HepG2 (cell line): Measurements from ENCODE around the gene RNASE7. TPM values are rescaled to one million over a fixed set of nuclear protein-coding genes. Genes with fewer than 3 reads are reported as not detected.

ENCODE experiments used
- ATAC-seq: fragments of 200-7000 bp; cut with Tn5 transposase; 3 replicates; pipeline ENCODE4 v1.9.1; 2020; ENCODE audit warnings: mild to moderate bottlenecking, moderate library complexity
- BruUV-seq: library from RNA; stranded (reverse); fragments of 400-500 nt; replicated peaks from 2 replicates; lab custom pipeline; 2021; lab: Mats Ljungman, UMichigan
- CTCF ChIA-PET: fragments of 300-600 bp; formaldehyde crosslinking; extraction: SDS; loops from one replicate; lab custom pipeline; 2021; ENCODE audit warnings: low total read pairs, inconsistent platforms, low intra/inter-chr PET ratio; lab: Yijun Ruan, JAX
- POLR2A ChIA-PET: fragments of 350-600 bp; sonication (Branson Sonifier 250); formaldehyde crosslinking; loops from one replicate; lab custom pipeline; 2020; ENCODE audit warnings: antibody characterized with exemption, inconsistent platforms; lab: Yijun Ruan, JAX
- DNase-seq: peaks from one replicate; pipeline ENCODE4 v3.0.0-alpha.2; 2015; ENCODE audit warnings: low spot score
- FAIRE-seq: peaks from 3 replicates; lab custom pipeline; 2011; peaks lifted over from hg19 to GRCh38; lab: Jason Lieb, UNC
- H2AFZ ChIP-seq: one replicate; pipeline ENCODE4 v1.6.1; 2011; ENCODE audit warnings: low read length, inconsistent platforms
- H3K27ac ChIP-seq: fragments of 300-600 bp; 3 replicates; pipeline ENCODE4 v1.8.0; 2011; ENCODE audit warnings: mixed run types, mild to moderate bottlenecking, mixed read lengths, low read length, inconsistent platforms; ENCODE audit not compliant: insufficient read depth; ENCODE audit errors: extremely low read length
- H3K27me3 ChIP-seq, 2 experiments: fragments of 200-600 bp in 1 of 2; 2 replicates in 1 of 2; 3 replicates in 1 of 2; pipeline versions ENCODE4 v1.6.0 to v1.8.0; 2011; ENCODE audit warnings: low read length in 2 of 2, mild to moderate bottlenecking in 2 of 2, moderate library complexity in 2 of 2, inconsistent platforms in 1 of 2; ENCODE audit not compliant: insufficient read depth in 2 of 2, control insufficient read depth in 1 of 2
- H3K36me3 ChIP-seq, 2 experiments: fragments of 200-600 bp in 1 of 2; replicated peaks in 1 of 2; 2 replicates in 1 of 2; 3 replicates in 1 of 2; pipeline versions ENCODE4 v1.5.1 to v1.8.0; 2011; ENCODE audit warnings: low read length in 2 of 2, inconsistent platforms in 1 of 2; ENCODE audit not compliant: insufficient read depth in 2 of 2, control insufficient read depth in 1 of 2
- H3K4me1 ChIP-seq: 2 replicates; pipeline ENCODE4 v1.5.1; 2012; ENCODE audit warnings: low read length, inconsistent platforms; ENCODE audit not compliant: insufficient read depth
- H3K4me2 ChIP-seq: 2 replicates; pipeline ENCODE4 v1.6.0; 2011; ENCODE audit warnings: low read depth, low read length, inconsistent platforms
- H3K4me3 ChIP-seq, 3 experiments: fragments of 200-600 bp in 1 of 3; sonication (generic), shearing (Covaris generic) in 1 of 3; replicated peaks in 1 of 3; 2 replicates each; pipeline ENCODE4 v1.5.1; 2011 to 2016; ENCODE audit warnings: low read length in 3 of 3, inconsistent platforms in 2 of 3, low read depth in 2 of 3, mild to moderate bottlenecking in 2 of 3, control low read depth in 1 of 3, mixed read lengths in 1 of 3; ENCODE audit not compliant: insufficient read depth in 1 of 3
- H3K79me2 ChIP-seq: one replicate; pipeline ENCODE4 v1.6.1; 2011; ENCODE audit warnings: low read length, inconsistent platforms; ENCODE audit not compliant: insufficient read depth
- H3K9ac ChIP-seq: 2 replicates; pipeline ENCODE4 v1.6.0; 2011; ENCODE audit warnings: mild to moderate bottlenecking, low read depth, low read length, inconsistent platforms; ENCODE audit not compliant: insufficient read depth
- H3K9me3 ChIP-seq: 2 replicates; pipeline ENCODE4 v1.5.1; 2012; ENCODE audit warnings: mild to moderate bottlenecking, low read length
- H4K20me1 ChIP-seq: 2 replicates; pipeline ENCODE4 v1.6.0; 2011; ENCODE audit warnings: inconsistent platforms, mild to moderate bottlenecking, low read length, moderate library complexity; ENCODE audit not compliant: insufficient read depth
- ARNTL ChIP-seq: sonication (generic); formaldehyde crosslinking; IDR thresholded peaks from 2 replicates; pipeline ENCODE4 v1.4.0; 2020; ENCODE audit warnings: mild to moderate bottlenecking, missing genetic modification reagents
- ATF7 ChIP-seq, 2 experiments: fragments of 450-650 bp in 1 of 2; sonication (generic) in 1 of 2; formaldehyde crosslinking in 1 of 2; IDR thresholded peaks; 2 replicates each; pipeline versions ENCODE4 v1.4.0 to v1.6.1; 2016 to 2020; ENCODE audit warnings: antibody characterized with exemption in 1 of 2, mild to moderate bottlenecking in 1 of 2, missing genetic modification reagents in 1 of 2
- DPF2 ChIP-seq: sonication (generic); formaldehyde crosslinking; IDR thresholded peaks from 2 replicates; pipeline ENCODE4 v1.4.0; 2020; ENCODE audit warnings: mild to moderate bottlenecking, low read depth, missing genetic modification reagents, borderline replicate concordance
- HMGA1 ChIP-seq: sonication (generic); formaldehyde crosslinking; conservative IDR thresholded peaks from 2 replicates; pipeline ENCODE4 v1.4.0; 2020; ENCODE audit warnings: missing genetic modification reagents
- MYNN ChIP-seq: sonication (generic); formaldehyde crosslinking; IDR thresholded peaks from 2 replicates; pipeline ENCODE4 v1.4.0; 2020; ENCODE audit warnings: mild to moderate bottlenecking, low read depth, missing genetic modification reagents
- SMC3 ChIP-seq: IDR thresholded peaks from 2 replicates; pipeline ENCODE4 v1.6.1; 2011; ENCODE audit warnings: low read length, improper control_type of control experiment
- SNAPC2 ChIP-seq: sonication (generic); formaldehyde crosslinking; IDR thresholded peaks from 2 replicates; pipeline ENCODE4 v1.8.1; 2022; ENCODE audit warnings: mild to moderate bottlenecking, missing genetic modification reagents
- WIZ ChIP-seq: sonication (generic); formaldehyde crosslinking; IDR thresholded peaks from 2 replicates; pipeline ENCODE4 v1.5.1; 2020; ENCODE audit warnings: mild to moderate bottlenecking, missing genetic modification reagents
- ZNF350 ChIP-seq: sonication (generic); formaldehyde crosslinking; IDR thresholded peaks from 2 replicates; pipeline ENCODE4 v1.4.0; 2020; ENCODE audit warnings: mild to moderate bottlenecking, low read depth, missing genetic modification reagents, borderline replicate concordance
- ZNF446 ChIP-seq: sonication (generic); formaldehyde crosslinking; IDR thresholded peaks from 2 replicates; pipeline ENCODE4 v1.5.0; 2020; ENCODE audit warnings: mild to moderate bottlenecking, missing genetic modification reagents
- ZNF543 ChIP-seq: sonication (generic); formaldehyde crosslinking; IDR thresholded peaks from 2 replicates; pipeline ENCODE4 v1.4.0; 2020; ENCODE audit warnings: mild to moderate bottlenecking, missing genetic modification reagents
- ZNF546 ChIP-seq: sonication (generic); formaldehyde crosslinking; conservative IDR thresholded peaks from 2 replicates; pipeline ENCODE4 v1.8.1; 2023; ENCODE audit warnings: mild to moderate bottlenecking, missing genetic modification reagents
- ZNF687 ChIP-seq: sonication (generic); formaldehyde crosslinking; IDR thresholded peaks from 2 replicates; pipeline ENCODE4 v1.5.1; 2020; ENCODE audit warnings: mild to moderate bottlenecking, missing genetic modification reagents, moderate library complexity
- WGBS: methylation state at CpG from one replicate; pipeline ENCODE4 v1.1.6; 2017; ENCODE audit warnings: low lambda C conversion rate; 5-methylcytosine and 5-hydroxymethylcytosine counted together
- in situ Hi-C: cut with HindIII; loops from 2 replicates; pipeline ENCODE4 v1.10.0; 2017; ENCODE audit warnings: low pct_unique_long_range_greater_than_20kb; ENCODE audit not compliant: extremely low pct_ligation_motif_present
- intact Hi-C: fragments of 100-400 bp; cut with micrococcal nuclease; formaldehyde crosslinking; loops from one replicate; pipeline ENCODE4 v1.10.0; 2022; ENCODE audit not compliant: unreplicated experiment
- polyA plus RNA-seq, 8 experiments: library from polyadenylated mRNA; depleted of rRNA in 3 of 8; stranded (reverse) in 7 of 8; unstranded in 1 of 8; fragments of >200 nt; fragmentation: Illumina TruSeq in 4 of 8; extraction: Trizol in 4 of 8; gene quantifications; 2 replicates each; pipeline versions ENCODE4 v1.2.1 to v1.2.3, GENCODE V29; 2011 to 2016; ENCODE audit warnings: low read depth in 4 of 8, missing spikeins in 1 of 8, mixed read lengths in 1 of 8; ENCODE audit not compliant: insufficient read depth in 1 of 8
- total RNA-seq, 5 experiments: library from RNA; depleted of rRNA; stranded (reverse); fragments of >200 nt; fragmentation: Illumina TruSeq; extraction: Trizol; gene quantifications; 2 replicates each; pipeline ENCODE4 v1.2.3, GENCODE V29; 2016; ENCODE audit warnings: low read depth in 1 of 5
- TF ChIP-seq, protein P1 (sequence below): IDR thresholded peaks from 2 replicates; pipeline ENCODE4 v1.6.1; 2012; ENCODE audit warnings: inconsistent platforms
- TF ChIP-seq, protein P2 (sequence below): sonication (generic); formaldehyde crosslinking; IDR thresholded peaks from 2 replicates; pipeline ENCODE4 v1.4.0; 2020; ENCODE audit warnings: mild to moderate bottlenecking, missing genetic modification reagents

RNASE7 gene
- total and polyA plus RNA-seq, 2 of the 13 experiments (the other 11 are each of a cell fraction or from before 2014, with no cell fraction given) = 0.04 TPM; not detected in 1

DNA sequence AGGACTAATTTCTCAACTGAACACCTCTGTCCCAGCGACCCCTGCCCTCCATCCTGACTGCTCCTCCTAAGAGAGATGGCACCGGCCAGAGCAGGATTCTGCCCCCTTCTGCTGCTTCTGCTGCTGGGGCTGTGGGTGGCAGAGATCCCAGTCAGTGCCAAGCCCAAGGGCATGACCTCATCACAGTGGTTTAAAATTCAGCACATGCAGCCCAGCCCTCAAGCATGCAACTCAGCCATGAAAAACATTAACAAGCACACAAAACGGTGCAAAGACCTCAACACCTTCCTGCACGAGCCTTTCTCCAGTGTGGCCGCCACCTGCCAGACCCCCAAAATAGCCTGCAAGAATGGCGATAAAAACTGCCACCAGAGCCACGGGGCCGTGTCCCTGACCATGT, 756 bp downstream of the RNASE7 start:
- peaks cover 75% of the 10 kb centered on the region for H3K4me1 ChIP-seq
- no peaks in the 10 kb centered on the region for H4K20me1 ChIP-seq
- intact Hi-C loops = no loop called here
- H3K27ac ChIP-seq = no peak overlapping the region
- CTCF ChIA-PET = interaction anchor here (2.2 kb wide), 1 partner anchor 28 kb away, joined by 8 read pairs; no protein-coding TSS in a partner anchor
- H3K9me3 ChIP-seq = no peaks in the 10 kb centered on the region
- WGBS = 94% methylated on average over 8 of the region's 8 CpGs
- no peak for ATAC-seq
- FAIRE-seq = no peak
- no peaks in the 10 kb centered on the region for H3K79me2 ChIP-seq
- H3K4me2 ChIP-seq = no peak overlapping the region
- BruUV-seq = no TSS peak
- H2AFZ ChIP-seq = no peak overlapping the region
- TF ChIP-seq ATF7 (IDR thresholded peaks at IDR 0.05) = 0 out of 2 replicates have a peak, but pooled peaks have one; percentile 39
- no peak for TF ChIP-seq ATF7 (CRISPR knock-in tag; IDR thresholded peaks at IDR 0.05)
- TF ChIP-seq ZNF546 = 0 out of 2 replicates have a peak, but pooled peaks have one; percentile 56
- TF ChIP-seq ZNF687 = peak; percentile 63
- TF ChIP-seq ARNTL = no peak
- no peak for TF ChIP-seq HMGA1 (CRISPR knock-in tag)
- TF ChIP-seq SNAPC2 = no peak
- no peak for TF ChIP-seq ZNF543 (CRISPR knock-in tag)
- TF ChIP-seq DPF2 (CRISPR knock-in tag) = no peak
- TF ChIP-seq ZNF350 = 0 out of 2 replicates have a peak, but pooled peaks have one; percentile 11
- no peak for TF ChIP-seq ZNF446
- TF ChIP-seq, protein P1, sequence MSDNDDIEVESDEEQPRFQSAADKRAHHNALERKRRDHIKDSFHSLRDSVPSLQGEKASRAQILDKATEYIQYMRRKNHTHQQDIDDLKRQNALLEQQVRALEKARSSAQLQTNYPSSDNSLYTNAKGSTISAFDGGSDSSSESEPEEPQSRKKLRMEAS = peak; percentile 28; the same call in 1 of the 2 replicates
- TF ChIP-seq, protein P2, sequence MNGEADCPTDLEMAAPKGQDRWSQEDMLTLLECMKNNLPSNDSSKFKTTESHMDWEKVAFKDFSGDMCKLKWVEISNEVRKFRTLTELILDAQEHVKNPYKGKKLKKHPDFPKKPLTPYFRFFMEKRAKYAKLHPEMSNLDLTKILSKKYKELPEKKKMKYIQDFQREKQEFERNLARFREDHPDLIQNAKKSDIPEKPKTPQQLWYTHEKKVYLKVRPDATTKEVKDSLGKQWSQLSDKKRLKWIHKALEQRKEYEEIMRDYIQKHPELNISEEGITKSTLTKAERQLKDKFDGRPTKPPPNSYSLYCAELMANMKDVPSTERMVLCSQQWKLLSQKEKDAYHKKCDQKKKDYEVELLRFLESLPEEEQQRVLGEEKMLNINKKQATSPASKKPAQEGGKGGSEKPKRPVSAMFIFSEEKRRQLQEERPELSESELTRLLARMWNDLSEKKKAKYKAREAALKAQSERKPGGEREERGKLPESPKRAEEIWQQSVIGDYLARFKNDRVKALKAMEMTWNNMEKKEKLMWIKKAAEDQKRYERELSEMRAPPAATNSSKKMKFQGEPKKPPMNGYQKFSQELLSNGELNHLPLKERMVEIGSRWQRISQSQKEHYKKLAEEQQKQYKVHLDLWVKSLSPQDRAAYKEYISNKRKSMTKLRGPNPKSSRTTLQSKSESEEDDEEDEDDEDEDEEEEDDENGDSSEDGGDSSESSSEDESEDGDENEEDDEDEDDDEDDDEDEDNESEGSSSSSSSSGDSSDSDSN = 0 out of 2 replicates have a peak, but pooled peaks have one; percentile 12
- TF ChIP-seq WIZ (CRISPR knock-in tag) = no peak
- no peak for TF ChIP-seq SMC3
- TF ChIP-seq MYNN (CRISPR knock-in tag) = no peak
- TF ChIP-seq, all 625 proteins: peak for 6
- Histone ChIP-seq H3K4me3 (no peak overlapping the region), H3K9ac (no peak overlapping the region), H3K27me3 (no peaks in the 10 kb centered on the region), H3K36me3 (no peaks in the 10 kb centered on the region)
- POLR2A ChIA-PET = interaction anchor here (2.0 to 2.3 kb wide), 4 partner anchors 11 to 28 kb away, joined by 7 to 18 read pairs (median 10); partner anchors contain the start of genes ARHGEF40 and NDRG2
- no peak for DNase-seq
- in situ Hi-C loops = loop anchor here (5.0 kb wide), 1 partner anchor 186 kb away; no protein-coding TSS in a partner anchor
